ENCODE data around the gene PARD3. TPM values are rescaled to one million over a fixed set of nuclear protein-coding genes. Genes with fewer than 3 reads are reported as not detected.

PARD3 gene
- total RNA-seq, 2 donors from 2014 or later, result 41.7 to 48.8 TPM

DNA sequence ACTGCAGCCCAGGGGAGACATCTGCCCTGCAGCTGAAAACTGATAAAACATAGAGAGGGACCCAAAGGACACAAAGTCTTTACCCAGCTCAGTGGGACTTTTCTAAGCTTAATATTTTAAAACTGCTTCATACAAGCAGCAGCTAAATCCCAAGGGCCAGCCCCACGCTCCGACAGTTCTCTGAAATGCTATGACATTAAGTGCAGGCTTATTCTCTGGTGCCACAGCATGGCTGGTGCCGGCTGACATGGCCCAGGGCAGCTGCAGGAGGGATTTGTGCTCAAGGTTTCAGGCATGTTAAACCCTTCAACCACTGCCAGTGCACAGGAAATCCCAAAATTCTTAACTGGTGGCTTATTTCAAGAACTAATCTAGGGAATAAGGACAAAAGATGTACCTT, 170.9 kb downstream of the PARD3 start:
- Histone ChIP-seq H3K27ac (no peak overlapping the region), H3K36me3 (no peaks in the 10 kb centered on the region), H3K9me3 (no peaks in the 10 kb centered on the region), H3K27me3 (no peaks in the 10 kb centered on the region), H3K4me1 (no peaks in the 10 kb centered on the region), H3K4me3 (no peak overlapping the region), H3K9ac (ENCODE audit: low read depth in 2 of 2, low read length in 2 of 2) (no peak overlapping the region)
- no peak for DNase-seq
- intact Hi-C loops (cut with DNase I), result no loop called here
- no peak for TF ChIP-seq CTCF (IDR thresholded peaks at IDR 0.05)

- intact Hi-C loops (cut with DNase I), result no loop called here
- H3K36me3 ChIP-seq, result no peaks in the 10 kb centered on the region
- no peak for DNase-seq
Measured at GRCh38 chr10:34643620-34644019, 171.5 kb downstream of the PARD3 start.

DNA sequence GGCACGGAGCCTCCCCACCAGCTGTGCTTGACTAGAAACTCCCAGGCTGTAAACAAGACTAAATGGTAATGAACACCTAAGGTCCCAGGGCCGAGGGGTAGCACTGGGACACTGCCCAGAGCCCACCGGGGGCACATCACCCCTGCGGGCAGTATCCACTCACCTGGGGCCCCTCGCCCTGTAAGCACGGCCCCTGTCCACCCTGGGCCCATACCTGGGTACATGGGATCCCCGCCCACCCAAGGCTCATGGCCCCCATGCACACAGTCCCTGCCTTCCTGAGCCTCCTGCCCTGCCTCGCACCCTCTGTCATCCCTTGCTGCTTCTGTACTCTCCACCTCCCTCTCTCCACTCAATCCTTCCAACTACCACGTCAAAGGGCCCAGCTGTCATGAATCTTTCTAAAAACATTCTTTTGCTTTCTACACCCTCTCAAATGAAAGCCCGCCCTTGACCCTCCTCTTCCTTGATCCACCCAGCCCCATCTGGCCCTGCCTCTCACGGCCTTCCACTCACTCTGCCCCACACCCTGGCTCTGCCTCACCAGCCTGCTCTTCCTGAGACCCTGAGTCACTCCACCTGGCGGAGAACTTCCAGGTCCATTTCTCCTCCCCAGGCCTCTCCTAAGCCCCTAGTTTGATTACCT, 173.1 kb downstream of the PARD3 start:
- no peak for DNase-seq
- no peak overlapping the region for H3K4me3 ChIP-seq
- no peak overlapping the region for H3K27ac ChIP-seq
- no peaks in the 10 kb centered on the region for H3K27me3 ChIP-seq
- H3K4me1 ChIP-seq, result no peaks in the 10 kb centered on the region
- no peaks in the 10 kb centered on the region for H3K36me3 ChIP-seq
- intact Hi-C loops (cut with DNase I), result no loop called here
- H3K9ac ChIP-seq (ENCODE audit: low read depth in 2 of 2, low read length in 2 of 2), result no peak overlapping the region
- no peak for TF ChIP-seq CTCF (IDR thresholded peaks at IDR 0.05)
- no peaks in the 10 kb centered on the region for H3K9me3 ChIP-seq

More at GRCh38 chr10:34643620-34644019, 171.5 kb downstream of the PARD3 start:
- Histone ChIP-seq H3K9ac (ENCODE audit: low read depth in 2 of 2, low read length in 2 of 2) (no peak overlapping the region), H3K9me3 (no peaks in the 10 kb centered on the region), H3K4me1 (no peaks in the 10 kb centered on the region), H3K4me3 (no peak overlapping the region), H3K27ac (no peak overlapping the region), H3K27me3 (no peaks in the 10 kb centered on the region)
- no peak for TF ChIP-seq CTCF (IDR thresholded peaks at IDR 0.05)

- H3K4me1 ChIP-seq, result no peaks in the 10 kb centered on the region
- no peaks in the 10 kb centered on the region for H3K27me3 ChIP-seq
- TF ChIP-seq CTCF (IDR thresholded peaks at IDR 0.05), result no peak
- no peak overlapping the region for H3K27ac ChIP-seq
- H3K9me3 ChIP-seq, result no peaks in the 10 kb centered on the region
- intact Hi-C loops (cut with DNase I), result no loop called here
- no peak overlapping the region for H3K9ac ChIP-seq (ENCODE audit: low read depth in 2 of 2, low read length in 2 of 2)
- H3K36me3 ChIP-seq, result no peaks in the 10 kb centered on the region
- peak; percentile 37 for DNase-seq
- H3K4me3 ChIP-seq, result no peak overlapping the region
Measured at GRCh38 chr10:34641147-34641912, 173.8 kb downstream of the PARD3 start.

DNA sequence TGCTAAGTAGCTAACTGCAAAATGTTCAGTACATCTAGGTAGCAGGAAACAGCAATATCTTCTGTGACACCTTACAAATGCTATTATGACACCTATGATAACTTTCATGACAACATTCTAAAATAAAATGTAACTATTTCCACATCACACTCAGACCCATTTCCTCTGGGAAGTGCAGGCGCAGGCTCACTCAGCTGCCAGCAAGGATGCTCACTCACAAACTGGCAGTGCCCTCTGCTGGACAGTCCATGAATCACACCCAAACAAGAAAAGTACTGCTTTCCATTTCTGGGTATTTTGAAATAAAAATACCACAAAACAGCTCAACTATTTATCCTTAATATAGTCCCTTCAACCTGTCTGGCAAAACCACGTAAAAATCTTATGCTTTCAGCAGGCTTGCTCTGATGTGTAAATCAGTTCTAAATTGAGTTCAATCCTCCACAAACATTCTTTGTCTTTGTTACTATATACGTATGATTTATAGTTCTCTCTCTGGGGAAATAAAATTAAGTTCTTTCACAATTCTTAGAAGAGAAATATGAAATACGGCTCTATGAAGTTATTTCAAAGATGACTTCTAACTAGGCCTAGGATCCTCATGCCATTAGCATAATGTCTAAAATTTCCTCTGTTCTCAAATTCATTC, 176.6 kb downstream of the PARD3 start:
- Histone ChIP-seq H3K36me3 (no peaks in the 10 kb centered on the region), H3K27ac (no peak overlapping the region), H3K27me3 (no peaks in the 10 kb centered on the region), H3K4me1 (no peaks in the 10 kb centered on the region), H3K9ac (ENCODE audit: low read depth in 2 of 2, low read length in 2 of 2) (no peak overlapping the region), H3K4me3 (no peak overlapping the region), H3K9me3 (no peaks in the 10 kb centered on the region)
- intact Hi-C loops (cut with DNase I), result loop anchor here (5.0 to 10.0 kb wide), 2 partner anchors 1306 to 1444 kb away; partner anchors contain the start of gene NRP1
- peak; percentile 91 for TF ChIP-seq CTCF (IDR thresholded peaks at IDR 0.05)
- peak; percentile 88 for DNase-seq

Measured in colonic mucosa (tissue), 4 donors.